Adrenal gland (tissue), 12 donors: Measurements from ENCODE around the gene ADAMTS7. TPM values are rescaled to one million over a fixed set of nuclear protein-coding genes. Genes with fewer than 3 reads are reported as not detected.

Experiments used
- DNase-seq, 7 donors: peaks; one replicate each; pipeline ENCODE4 v3.0.0-alpha.2; 2019 to 2020
- H3K27ac ChIP-seq, 5 donors: fragments of 200-600 bp; sonication (generic) in 4 of 5; 1 replicate in 3 of 5; 2 replicates in 2 of 5; pipeline versions ENCODE4 v1.5.1 to v1.8.0; 2016 to 2020; ENCODE audit warnings: mild to moderate bottlenecking in 1 of 5
- H3K27me3 ChIP-seq: fragments of 200-600 bp; 2 replicates; pipeline ENCODE4 v1.8.0; 2021
- H3K36me3 ChIP-seq, 2 donors: fragments of 200-600 bp; replicated peaks in 1 of 2; 1 replicate in 1 of 2; 2 replicates in 1 of 2; pipeline versions ENCODE4 v1.5.1 to v1.8.0; 2018 to 2022
- H3K4me1 ChIP-seq, 2 donors: fragments of 200-600 bp; replicated peaks in 1 of 2; 1 replicate in 1 of 2; 2 replicates in 1 of 2; pipeline versions ENCODE4 v1.5.1 to v1.8.0; 2018 to 2021
- H3K4me3 ChIP-seq, 4 donors: fragments of 200-600 bp; sonication (generic) in 3 of 4; one replicate each; pipeline ENCODE4 v1.5.1; 2016 to 2018
- H3K9me3 ChIP-seq, 3 donors: fragments of 200-600 bp; sonication (generic) in 1 of 3; replicated peaks in 1 of 3; 1 replicate in 2 of 3; 2 replicates in 1 of 3; pipeline versions ENCODE4 v1.5.1 to v1.8.0; 2016 to 2021
- CTCF ChIP-seq, 6 experiments: fragments of 450-650 bp in 4 of 6; fragments of 200-600 bp in 2 of 6; sonication (generic) in 1 of 6; IDR thresholded peaks; 1 replicate in 5 of 6; 2 replicates in 1 of 6; pipeline versions ENCODE4 v1.5.1 to v1.8.0; 2016 to 2021; ENCODE audit warnings: antibody characterized with exemption in 6 of 6, mild to moderate bottlenecking in 2 of 6, moderate library complexity in 1 of 6
- POLR2A ChIP-seq, 2 donors: fragments of 450-650 bp; IDR thresholded peaks; one replicate each; pipeline ENCODE4 v1.6.1; 2017; ENCODE audit warnings: antibody characterized with exemption in 2 of 2, mild to moderate bottlenecking in 2 of 2, moderate library complexity in 1 of 2
- WGBS, 4 donors: extraction: QIAGEN DNeasy Blood & Tissue Kit in 2 of 4; methylation state at CpG; one replicate each; pipeline versions ENCODE4 v1.1.5 to v1.1.7; 2013 to 2017; 5-methylcytosine and 5-hydroxymethylcytosine counted together
- intact Hi-C, 2 donors: fragments of 100-400 bp; cut with DNase I; formaldehyde crosslinking; loops; one replicate each; pipeline versions ENCODE4 v1.14.1 to v1.15.0; 2022 to 2023
- polyA plus RNA-seq, 3 donors: library from polyadenylated mRNA; stranded (reverse); fragments of 200-250 nt in 2 of 3; fragments of 350-450 nt in 1 of 3; fragmentation: Illumina TruSeq in 1 of 3; extraction: RNeasy Lipid Tissue Mini Kit (QIAGEN cat#74804) in 1 of 3; gene quantifications; one replicate each; pipeline ENCODE4 v1.2.3, GENCODE V29; 2013 to 2014
- total RNA-seq, 9 donors: library from RNA; depleted of rRNA in 4 of 9; stranded (reverse); fragments of >200 nt in 4 of 9; fragments of 120-200 nt in 1 of 9; fragmentation: NEBNext Ultra II Directional in 1 of 9; extraction: Animal tissue kit (Norgen Biotek cat#: 25700) in 1 of 9; gene quantifications; one replicate each; pipeline versions ENCODE4 v1.1.0 to v1.2.4, GENCODE V29; 2013 to 2023
- donor health status: healthy with polysubstance abuse.
- donor health status: Bipolar disorder and iron deficiency.
- donor health status: DM: yes; HTN: yes; CAD: no.
- donor health status: DM: no; HTN: no; CAD: no.
- donor health status: DM: no; HTN: no; CAD: no.
- donor health status: DM: yes; HTN: yes; CAD: no.

ADAMTS7 gene
- total and polyA plus RNA-seq, 12 donors: 0.70 to 27.7 (median 10.0) TPM

DNA sequence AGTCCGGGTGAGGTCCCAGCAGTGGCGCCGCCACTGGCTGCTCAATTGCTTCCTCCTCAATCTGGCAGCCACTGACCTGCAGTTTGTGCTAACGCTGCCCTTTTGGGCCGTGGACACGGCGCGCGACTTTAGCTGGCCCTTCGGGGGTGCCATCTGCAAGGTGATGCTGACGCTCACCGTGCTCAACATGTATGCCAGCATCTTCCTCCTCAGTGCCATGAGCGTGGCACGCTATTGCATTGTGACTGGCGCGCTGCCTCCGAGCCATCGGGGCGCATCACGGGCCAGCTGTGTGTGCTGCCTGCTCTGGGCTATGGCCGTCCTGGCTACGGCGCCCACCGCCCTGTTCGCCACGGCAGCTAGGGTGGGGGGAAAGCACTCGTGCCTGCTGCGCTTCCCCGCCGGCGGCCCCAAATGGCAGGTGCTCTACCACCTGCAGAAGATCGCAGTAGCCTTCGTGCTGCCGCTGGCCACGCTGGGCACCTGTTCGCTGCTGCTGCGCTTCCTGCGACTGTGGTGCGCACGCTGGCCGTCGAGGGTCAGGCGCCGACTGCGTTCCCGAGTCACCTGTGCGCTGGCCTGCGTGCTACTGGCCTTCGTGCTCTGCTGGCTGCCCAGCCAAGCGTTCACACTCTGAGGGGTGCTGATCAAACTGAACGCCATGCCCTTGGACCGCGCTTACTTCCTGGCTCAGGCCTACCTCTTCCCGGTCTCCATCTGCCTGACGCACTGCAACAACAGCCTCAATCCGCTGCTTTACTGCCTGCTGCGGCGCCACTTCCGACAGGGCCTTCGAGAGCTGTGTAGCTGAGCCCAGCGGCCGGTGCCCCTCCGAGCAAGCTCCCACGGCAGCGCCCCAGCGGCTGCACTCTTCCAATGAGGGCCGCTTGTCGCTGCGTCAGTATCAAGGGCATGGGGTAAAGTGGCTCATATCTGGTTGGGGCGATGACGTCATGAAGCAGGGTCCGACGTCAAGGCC is 20.3 kb upstream of the ADAMTS7 start:
- H3K9me3 ChIP-seq: no peaks in the 10 kb centered on the region
- no peaks in the 10 kb centered on the region for H3K4me1 ChIP-seq
- TF ChIP-seq POLR2A (IDR thresholded peaks at IDR 0.05): no peak
- no peak for TF ChIP-seq CTCF (IDR thresholded peaks at IDR 0.05)
- DNase-seq: no peak
- H3K27ac ChIP-seq: no peak overlapping the region
- WGBS, 4 donors: 89 to 92% (median 90%) methylated on average over 37 to 73 of the region's 73 CpGs
- H3K4me3 ChIP-seq: no peak overlapping the region
- no peaks in the 10 kb centered on the region for H3K36me3 ChIP-seq
- intact Hi-C loops: no loop called here
- H3K27me3 ChIP-seq: no peaks in the 10 kb centered on the region

GRCh38 chr15:78830514-78831228 is 19.4 kb upstream of the ADAMTS7 start:
- Histone ChIP-seq H3K4me1 (peaks cover 3 to 6% of the 10 kb centered on the region in 2 donors), H3K27me3 (no peaks in the 10 kb centered on the region), H3K9me3 (no peaks in the 10 kb centered on the region), H3K27ac (no peak overlapping the region), H3K36me3 (no peaks in the 10 kb centered on the region), H3K4me3 (no peak overlapping the region)
- intact Hi-C loops: no loop called here
- DNase-seq: no peak
- TF ChIP-seq POLR2A (IDR thresholded peaks at IDR 0.05): no peak
- TF ChIP-seq CTCF (IDR thresholded peaks at IDR 0.05): no peak
- 55 to 77% (median 59%) methylated on average over 9 to 52 of the region's 52 CpGs for WGBS, 4 donors

DNA sequence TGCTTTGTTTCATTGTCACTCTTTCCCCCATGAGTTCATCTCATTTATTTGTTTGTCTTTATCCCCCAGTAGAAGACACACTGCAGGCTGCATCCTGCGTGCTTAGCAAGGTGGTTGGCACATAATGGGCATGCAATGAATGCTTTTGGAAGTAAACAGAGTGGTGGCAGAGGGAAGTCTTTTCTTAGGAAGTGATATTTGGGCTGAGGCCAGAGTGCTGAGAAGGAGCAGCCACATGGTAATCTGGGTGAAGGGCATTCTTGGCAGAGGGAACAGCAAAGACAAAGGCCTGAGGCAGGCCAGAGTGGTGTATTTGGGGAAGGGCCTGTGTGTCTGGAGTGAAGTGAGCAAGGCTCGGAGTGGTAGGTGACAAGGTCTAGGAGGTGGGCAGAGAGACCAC is 17.7 kb upstream of the ADAMTS7 start:
- H3K9me3 ChIP-seq: no peaks in the 10 kb centered on the region
- TF ChIP-seq CTCF (IDR thresholded peaks at IDR 0.05) (no peak), POLR2A (IDR thresholded peaks at IDR 0.05) (no peak)
- H3K27ac ChIP-seq: no peak overlapping the region
- WGBS, 4 donors: 84 to 91% (median 89%) methylated on average over 2 of the region's 2 CpGs
- H3K27me3 ChIP-seq: no peaks in the 10 kb centered on the region
- peaks cover 10 to 12% of the 10 kb centered on the region in 2 donors for H3K4me1 ChIP-seq
- intact Hi-C loops: no loop called here
- no peaks in the 10 kb centered on the region for H3K36me3 ChIP-seq
- DNase-seq: no peak
- H3K4me3 ChIP-seq: no peak overlapping the region

DNA sequence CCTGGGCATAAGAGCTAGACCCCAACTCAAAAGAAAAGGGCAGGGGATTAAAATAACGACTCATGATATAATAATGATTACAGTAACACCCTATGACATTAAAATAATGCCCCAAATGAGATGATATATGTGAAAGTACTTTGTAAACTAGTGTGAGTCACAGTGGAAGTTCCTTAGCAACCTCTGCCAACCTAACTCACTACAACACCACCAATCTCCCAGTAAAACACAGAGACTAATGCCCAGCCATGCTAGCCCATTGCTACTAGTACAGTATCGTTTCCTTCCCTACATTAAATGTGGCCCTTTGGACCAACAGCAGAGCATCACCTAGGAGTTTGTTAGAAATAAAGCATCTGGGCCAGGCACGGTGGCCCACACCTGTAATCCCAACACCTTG is 11.2 kb upstream of the ADAMTS7 start:
- no peak for TF ChIP-seq CTCF (IDR thresholded peaks at IDR 0.05)
- TF ChIP-seq POLR2A (IDR thresholded peaks at IDR 0.05): no peak
- intact Hi-C loops: no loop called here
- no peak overlapping the region for H3K27ac ChIP-seq

More for the DNA sequence above, 11.2 kb upstream of the ADAMTS7 start:
- no peak for DNase-seq
- Histone ChIP-seq H3K36me3 (no peaks in the 10 kb centered on the region), H3K9me3 (no peaks in the 10 kb centered on the region), H3K4me1 (peaks cover 10 to 12% of the 10 kb centered on the region in 2 donors), H3K4me3 (no peak overlapping the region), H3K27me3 (no peaks in the 10 kb centered on the region)
- WGBS, 4 donors: 52 to 58% (median 57%) methylated on average over 3 of the region's 3 CpGs
